Colonic mucosa (tissue), 4 donors: ENCODE measurements around the gene ELF2. TPM values are rescaled to one million over a fixed set of nuclear protein-coding genes. Genes with fewer than 3 reads are reported as not detected.
"Not testable (repeated sequence)": the region's sequence is repeated elsewhere in the genome, so short reads cannot be mapped to it uniquely, and the experiment has no call there.

ENCODE experiments used
- DNase-seq: peaks from one replicate; pipeline ENCODE4 v3.0.0-alpha.2; 2020
- H3K27ac ChIP-seq: fragments of 200-600 bp; one replicate; pipeline ENCODE4 v1.8.0; 2021
- H3K27me3 ChIP-seq: fragments of 200-600 bp; one replicate; pipeline ENCODE4 v1.8.0; 2021
- H3K36me3 ChIP-seq: fragments of 200-600 bp; one replicate; pipeline ENCODE4 v1.8.0; 2021
- H3K4me1 ChIP-seq: fragments of 200-600 bp; one replicate; pipeline ENCODE4 v1.8.0; 2021; ENCODE audit warnings: mild to moderate bottlenecking
- H3K4me3 ChIP-seq: fragments of 200-600 bp; one replicate; pipeline ENCODE4 v1.8.0; 2021
- H3K9ac ChIP-seq, 2 donors: one replicate each; pipeline ENCODE4 v1.7.0; 2013; ENCODE audit warnings: control low read depth in 2 of 2, low read depth in 2 of 2, low read length in 2 of 2
- H3K9me3 ChIP-seq: fragments of 200-600 bp; one replicate; pipeline ENCODE4 v1.8.0; 2021
- intact Hi-C: fragments of 100-400 bp; cut with DNase I; formaldehyde crosslinking; loops from one replicate; pipeline ENCODE4 v1.14.1; 2022
- total RNA-seq, 2 donors: library from RNA; stranded (reverse); fragmentation: NEBNext Ultra II Directional in 1 of 2; extraction: Animal tissue kit (Norgen Biotek cat#: 25700) in 1 of 2; gene quantifications; one replicate each; pipeline ENCODE4 v1.2.1, GENCODE V29; 2021
- TF ChIP-seq, protein P1 (sequence below): fragments of 200-600 bp; IDR thresholded peaks from one replicate; pipeline ENCODE4 v1.8.0; 2022; ENCODE audit warnings: antibody characterized with exemption, mild to moderate bottlenecking
- donor health status: healthy.
- donor health status: DM: no; HTN: no; CAD: no.
- donor health status: DM: no; HTN: no; CAD: no.

ELF2 gene
- total RNA-seq, 2 donors from 2014 or later: 30.0 to 40.0 TPM

DNA sequence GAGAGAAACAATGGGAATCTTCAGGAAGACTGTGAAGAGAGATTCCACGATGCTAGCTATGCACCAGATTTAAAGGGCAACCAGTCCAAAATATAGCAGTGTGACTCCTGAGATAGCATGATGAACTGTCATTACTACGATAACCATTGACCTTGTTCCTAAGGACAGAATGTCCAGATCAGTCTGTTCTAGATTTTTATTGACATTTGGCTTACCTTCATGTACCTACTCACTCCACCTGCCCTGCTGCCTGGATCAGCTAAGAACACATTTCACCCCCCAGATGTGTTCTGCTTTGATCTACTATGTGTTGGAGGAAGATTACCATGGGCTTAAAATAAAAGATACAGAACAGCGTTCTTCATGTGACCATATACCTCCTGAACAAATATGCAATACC is 50.1 kb downstream of the ELF2 start:
- intact Hi-C loops: no loop called here

DNA sequence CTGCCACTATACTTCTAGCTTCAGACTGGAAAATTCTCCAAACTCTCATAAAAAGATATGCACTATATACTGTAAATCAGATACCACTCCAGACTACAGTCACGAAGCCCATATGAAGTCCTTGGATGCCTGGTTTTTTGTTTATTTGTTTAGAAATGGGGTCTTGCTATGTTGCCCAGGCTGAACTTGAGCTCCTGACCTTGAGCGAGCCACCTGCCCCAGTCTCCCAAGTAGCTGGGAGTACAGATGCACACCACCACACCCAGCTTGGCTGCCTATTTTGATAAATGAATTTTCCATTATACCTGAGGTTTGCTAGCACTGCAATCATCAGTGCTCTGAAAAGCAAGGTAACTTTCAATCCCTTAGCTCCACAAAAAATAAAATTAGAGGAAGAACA is 53.1 kb downstream of the ELF2 start:
- Histone ChIP-seq H3K9ac (no peak overlapping the region), H3K9me3 (no peaks in the 10 kb centered on the region), H3K4me3 (no peak overlapping the region), H3K36me3 (no peaks in the 10 kb centered on the region), H3K27me3 (no peaks in the 10 kb centered on the region), H3K4me1 (no peaks in the 10 kb centered on the region), H3K27ac (no peak overlapping the region)
- TF ChIP-seq, protein P1, sequence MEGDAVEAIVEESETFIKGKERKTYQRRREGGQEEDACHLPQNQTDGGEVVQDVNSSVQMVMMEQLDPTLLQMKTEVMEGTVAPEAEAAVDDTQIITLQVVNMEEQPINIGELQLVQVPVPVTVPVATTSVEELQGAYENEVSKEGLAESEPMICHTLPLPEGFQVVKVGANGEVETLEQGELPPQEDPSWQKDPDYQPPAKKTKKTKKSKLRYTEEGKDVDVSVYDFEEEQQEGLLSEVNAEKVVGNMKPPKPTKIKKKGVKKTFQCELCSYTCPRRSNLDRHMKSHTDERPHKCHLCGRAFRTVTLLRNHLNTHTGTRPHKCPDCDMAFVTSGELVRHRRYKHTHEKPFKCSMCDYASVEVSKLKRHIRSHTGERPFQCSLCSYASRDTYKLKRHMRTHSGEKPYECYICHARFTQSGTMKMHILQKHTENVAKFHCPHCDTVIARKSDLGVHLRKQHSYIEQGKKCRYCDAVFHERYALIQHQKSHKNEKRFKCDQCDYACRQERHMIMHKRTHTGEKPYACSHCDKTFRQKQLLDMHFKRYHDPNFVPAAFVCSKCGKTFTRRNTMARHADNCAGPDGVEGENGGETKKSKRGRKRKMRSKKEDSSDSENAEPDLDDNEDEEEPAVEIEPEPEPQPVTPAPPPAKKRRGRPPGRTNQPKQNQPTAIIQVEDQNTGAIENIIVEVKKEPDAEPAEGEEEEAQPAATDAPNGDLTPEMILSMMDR: no peak
- DNase-seq: no peak
- intact Hi-C loops: no loop called here

More for the DNA sequence above, 50.1 kb downstream of the ELF2 start:
- no peak for DNase-seq
- Histone ChIP-seq H3K4me1 (no peaks in the 10 kb centered on the region), H3K36me3 (no peaks in the 10 kb centered on the region), H3K9me3 (no peaks in the 10 kb centered on the region), H3K27me3 (no peaks in the 10 kb centered on the region), H3K27ac (no peak overlapping the region), H3K9ac (no peak overlapping the region), H3K4me3 (no peak overlapping the region)
- TF ChIP-seq, protein P1: no peak

DNA sequence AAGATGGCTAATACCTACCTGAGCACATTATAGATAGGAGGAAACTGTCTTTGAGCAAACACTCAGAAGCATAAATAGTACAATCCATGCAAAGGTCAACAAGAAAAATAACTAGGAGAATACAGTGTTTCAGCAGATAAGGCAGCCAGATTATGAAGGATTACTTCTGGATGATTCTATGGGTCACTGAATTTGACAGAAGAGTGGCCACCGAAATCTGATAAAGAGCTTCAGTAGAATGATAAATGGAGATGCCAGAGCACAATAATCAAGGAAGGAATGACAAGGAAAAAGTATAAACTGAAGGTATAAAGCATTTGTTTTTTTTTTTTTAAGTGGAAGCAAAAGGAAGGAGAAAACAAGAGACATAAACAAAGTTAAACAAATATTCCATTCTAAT is 58.7 kb downstream of the ELF2 start:
- no peak overlapping the region for H3K4me3 ChIP-seq
- H3K27ac ChIP-seq: no peak overlapping the region
- DNase-seq: no peak
- no peaks in the 10 kb centered on the region for H3K4me1 ChIP-seq
- no peaks in the 10 kb centered on the region for H3K27me3 ChIP-seq
- TF ChIP-seq, protein P1: no peak
- H3K9me3 ChIP-seq: no peaks in the 10 kb centered on the region
- intact Hi-C loops: no loop called here
- H3K36me3 ChIP-seq: no peaks in the 10 kb centered on the region
- H3K9ac ChIP-seq: no peak overlapping the region

DNA sequence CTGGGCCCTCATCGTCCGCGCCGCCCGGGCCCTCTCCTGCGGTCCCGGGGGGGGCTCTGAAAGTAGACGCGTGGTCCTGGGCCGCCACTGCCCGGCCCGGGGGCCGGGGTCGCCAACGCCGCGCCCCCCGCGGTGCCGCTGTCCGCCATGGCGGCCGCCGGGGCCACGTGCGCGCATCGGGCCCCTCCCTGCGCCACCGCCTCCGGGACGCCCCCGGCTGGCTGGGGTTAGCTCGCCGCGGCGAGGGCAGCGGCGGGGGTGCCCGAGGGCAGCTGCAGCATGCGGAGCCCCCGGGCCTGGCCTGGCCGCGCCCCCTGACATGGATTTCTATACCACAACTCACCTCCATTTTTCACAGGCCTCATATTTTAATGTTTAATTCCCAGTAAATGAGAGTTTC is 61.8 kb downstream of the ELF2 start:
- Histone ChIP-seq H3K27ac (no peak overlapping the region), H3K9me3 (no peaks in the 10 kb centered on the region), H3K36me3 (no peaks in the 10 kb centered on the region), H3K4me1 (no peaks in the 10 kb centered on the region), H3K9ac (no peak overlapping the region), H3K27me3 (no peaks in the 10 kb centered on the region), H3K4me3 (no peak overlapping the region)
- intact Hi-C loops: no loop called here
- TF ChIP-seq, protein P1: no peak
- DNase-seq: no peak

DNA sequence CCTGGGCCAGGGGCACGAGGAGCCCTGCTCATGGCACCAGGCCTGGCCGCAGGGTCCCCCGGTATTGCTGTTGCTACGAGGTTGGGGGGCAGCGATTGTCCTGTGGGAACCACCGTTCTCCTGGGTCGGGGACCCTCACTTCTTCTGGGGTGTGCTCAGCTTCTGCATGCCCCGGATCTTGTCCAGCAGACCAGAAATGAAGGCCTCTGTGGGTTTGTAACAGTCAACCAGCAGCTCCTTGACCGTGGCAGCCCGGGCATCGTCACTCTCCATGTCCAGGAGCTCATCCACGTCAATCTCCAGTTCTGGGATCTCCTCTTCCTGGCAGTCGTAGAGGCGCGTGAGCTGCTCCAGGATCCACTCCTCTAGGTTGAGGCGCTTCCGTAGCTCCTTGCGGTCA is 62.2 kb downstream of the ELF2 start:
- H3K27ac ChIP-seq, H3K4me3 ChIP-seq, H3K9ac ChIP-seq, H3K36me3 ChIP-seq, H3K4me1 ChIP-seq, H3K9me3 ChIP-seq, intact Hi-C loops, H3K27me3 ChIP-seq, DNase-seq: not testable (repeated sequence)

DNA sequence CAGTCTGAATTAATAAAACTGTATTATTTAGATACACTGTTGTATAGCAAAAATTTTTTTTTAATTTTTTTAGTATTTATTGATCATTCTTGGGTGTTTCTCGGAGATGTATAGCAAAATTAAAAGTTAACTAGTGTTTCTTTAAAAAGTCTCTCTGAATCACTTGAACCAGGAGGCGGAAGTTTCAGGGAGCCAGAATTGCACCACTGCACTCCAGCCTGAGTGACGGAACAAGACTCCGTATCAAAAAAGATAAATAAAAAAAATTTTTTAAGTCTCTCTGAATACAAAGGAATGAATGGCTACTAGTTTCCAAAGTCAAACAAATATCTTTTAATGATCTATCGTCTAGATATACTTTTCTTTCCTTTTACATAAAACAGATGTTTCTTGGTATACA is 64.4 kb downstream of the ELF2 start:
- Histone ChIP-seq H3K4me1 (no peaks in the 10 kb centered on the region), H3K4me3 (no peak overlapping the region), H3K36me3 (no peaks in the 10 kb centered on the region), H3K9me3 (no peaks in the 10 kb centered on the region), H3K27ac (no peak overlapping the region), H3K9ac (no peak overlapping the region), H3K27me3 (no peaks in the 10 kb centered on the region)
- intact Hi-C loops: no loop called here
- DNase-seq: no peak
- TF ChIP-seq, protein P1: no peak
